GM13976 (cell line): ENCODE data around the gene WIPF2.
A peak's percentile ranks its signal among the peaks of the same experiment; 100 is the strongest.

Experiments
- DNase-seq: peaks from one replicate; pipeline ENCODE4 v3.0.0; 2012; ENCODE audit warnings: low spot score
- CTCF ChIP-seq: IDR thresholded peaks from 2 replicates; pipeline ENCODE4 v1.5.1; 2012; ENCODE audit warnings: borderline replicate concordance, mild to moderate bottlenecking; ENCODE audit not compliant: insufficient read depth; ENCODE audit errors: extremely low read depth, missing control alignments, control extremely low read depth
- in situ Hi-C: fragments of 300-500 bp; cut with MboI; formaldehyde crosslinking; loops from one replicate; pipeline ENCODE4 v1.12.0; 2022; ENCODE audit warnings: low sequenced_read_pairs, mixed read lengths, inconsistent platforms; ENCODE audit not compliant: unreplicated experiment

WIPF2 gene

GRCh38 chr17:40317880-40318829 lies 99.1 kb downstream of the WIPF2 start:
- no peak for TF ChIP-seq CTCF
- in situ Hi-C loops: no loop called here
- DNase-seq: peak; percentile 98

GRCh38 chr17:40318830-40319391 lies 99.8 kb downstream of the WIPF2 start:
- in situ Hi-C loops: no loop called here
- no peak for DNase-seq

GRCh38 chr17:40319651-40320540 lies 100.8 kb downstream of the WIPF2 start:
- DNase-seq: no peak
- TF ChIP-seq CTCF: no peak
- in situ Hi-C loops: no loop called here

More at GRCh38 chr17:40318830-40319391, 99.8 kb downstream of the WIPF2 start:
- no peak for TF ChIP-seq CTCF

- no peak for TF ChIP-seq CTCF
- in situ Hi-C loops: no loop called here
- no peak for DNase-seq
Observed at GRCh38 chr17:40320756-40321523, 101.8 kb downstream of the WIPF2 start.

GRCh38 chr17:40321524-40321929 lies 102.4 kb downstream of the WIPF2 start:
- no peak for DNase-seq
- no peak for TF ChIP-seq CTCF
- in situ Hi-C loops: no loop called here
